HEK293 (cell line): Measurements from ENCODE around the gene GABBR2.

Source experiments
- CTCF ChIA-PET: fragments of 350-600 bp; formaldehyde crosslinking; extraction: SDS; loops from one replicate; lab custom pipeline; 2021; ENCODE audit warnings: antibody characterized with exemption; lab: Yijun Ruan, JAX
- POLR2A ChIA-PET: fragments of 300-600 bp; formaldehyde crosslinking; extraction: SDS; loops from one replicate; lab custom pipeline; 2020; ENCODE audit warnings: antibody characterized with exemption, inconsistent platforms; lab: Yijun Ruan, JAX
- H3K27ac ChIP-seq: fragments of 200-500 bp; sonication (Bioruptor generic); 2 replicates; pipeline ENCODE4 v1.5.1; 2014; ENCODE audit warnings: low read depth, low read length, control low read depth, inconsistent platforms; ENCODE audit errors: extremely low read depth
- H3K36me3 ChIP-seq, 2 experiments: fragments of 200-500 bp in 1 of 2; sonication (Bioruptor generic) in 1 of 2; 1 replicate in 1 of 2; 2 replicates in 1 of 2; pipeline ENCODE4 v1.5.1; 2014 to 2017; ENCODE audit warnings: inconsistent platforms in 2 of 2, low read length in 2 of 2; ENCODE audit not compliant: control insufficient read depth in 2 of 2, insufficient read depth in 1 of 2
- H3K4me1 ChIP-seq: fragments of 200-500 bp; sonication (Bioruptor generic); 2 replicates; pipeline ENCODE4 v1.5.1; 2014; ENCODE audit warnings: mild to moderate bottlenecking, low read length, inconsistent platforms; ENCODE audit not compliant: control insufficient read depth, insufficient read depth
- H3K4me3 ChIP-seq: 2 replicates; pipeline ENCODE4 v1.5.1; 2011; ENCODE audit warnings: low read depth, mild to moderate bottlenecking, control low read depth, low read length, moderate library complexity
- H3K9me3 ChIP-seq: fragments of 200-500 bp; sonication (Bioruptor generic); 2 replicates; pipeline ENCODE4 v1.5.1; 2014; ENCODE audit warnings: low read depth, low read length, inconsistent platforms; ENCODE audit not compliant: control insufficient read depth, insufficient read depth
- AEBP2 ChIP-seq: fragments of 450-650 bp; formaldehyde crosslinking; IDR thresholded peaks from 2 replicates; pipeline ENCODE4 v1.5.1; 2016; ENCODE audit warnings: missing biosample characterization, missing genetic modification characterization, borderline replicate concordance
- INSM2 ChIP-seq: fragments of 450-650 bp; formaldehyde crosslinking; IDR thresholded peaks from 2 replicates; pipeline ENCODE4 v1.5.1; 2016; ENCODE audit warnings: missing biosample characterization, missing genetic modification characterization
- KLF9 ChIP-seq: fragments of 450-650 bp; formaldehyde crosslinking; IDR thresholded peaks from 2 replicates; pipeline ENCODE4 v1.5.1; 2016; ENCODE audit warnings: missing biosample characterization, missing genetic modification characterization, low read depth
- MYNN ChIP-seq: fragments of 450-650 bp; formaldehyde crosslinking; IDR thresholded peaks from 2 replicates; pipeline ENCODE4 v1.5.1; 2016; ENCODE audit warnings: missing biosample characterization, missing genetic modification characterization, borderline replicate concordance
- OSR2 ChIP-seq: fragments of 450-650 bp; formaldehyde crosslinking; IDR thresholded peaks from 2 replicates; pipeline ENCODE4 v1.5.1; 2016; ENCODE audit warnings: missing biosample characterization, missing genetic modification characterization
- SETDB1 ChIP-seq: IDR thresholded peaks from one replicate; pipeline ENCODE4 v1.6.1; 2017; ENCODE audit warnings: mild to moderate bottlenecking, low read length, moderate library complexity, mixed read lengths; ENCODE audit not compliant: insufficient read length
- ZBTB49 ChIP-seq: fragments of 450-650 bp; formaldehyde crosslinking; IDR thresholded peaks from 2 replicates; pipeline ENCODE4 v1.5.1; 2016; ENCODE audit warnings: missing biosample characterization, missing genetic modification characterization, low read depth
- ZBTB7A ChIP-seq: fragments of 450-650 bp; formaldehyde crosslinking; IDR thresholded peaks from 2 replicates; pipeline ENCODE4 v1.5.1; 2016; ENCODE audit warnings: low read depth, missing biosample characterization, missing genetic modification characterization
- ZEB2 ChIP-seq: fragments of 450-650 bp; formaldehyde crosslinking; IDR thresholded peaks from 2 replicates; pipeline ENCODE4 v1.5.1; 2016; ENCODE audit warnings: missing biosample characterization, missing genetic modification characterization
- ZFP3 ChIP-seq: fragments of 450-650 bp; formaldehyde crosslinking; IDR thresholded peaks from 2 replicates; pipeline ENCODE4 v1.5.1; 2016; ENCODE audit warnings: low read depth, missing biosample characterization, missing genetic modification characterization
- ZFP37 ChIP-seq: fragments of 450-650 bp; formaldehyde crosslinking; IDR thresholded peaks from 2 replicates; pipeline ENCODE4 v1.5.1; 2016; ENCODE audit warnings: missing biosample characterization, missing genetic modification characterization
- ZNF155 ChIP-seq: fragments of 450-650 bp; formaldehyde crosslinking; IDR thresholded peaks from 2 replicates; pipeline ENCODE4 v1.5.1; 2016; ENCODE audit warnings: missing biosample characterization, missing genetic modification characterization
- ZNF16 ChIP-seq: fragments of 450-650 bp; formaldehyde crosslinking; IDR thresholded peaks from 2 replicates; pipeline ENCODE4 v1.5.1; 2016; ENCODE audit warnings: low read depth, missing biosample characterization, missing genetic modification characterization
- ZNF211 ChIP-seq: fragments of 450-650 bp; formaldehyde crosslinking; IDR thresholded peaks from 2 replicates; pipeline ENCODE4 v1.5.1; 2016; ENCODE audit warnings: low read depth, missing biosample characterization, missing genetic modification characterization
- ZNF362 ChIP-seq: fragments of 450-650 bp; formaldehyde crosslinking; IDR thresholded peaks from 2 replicates; pipeline ENCODE4 v1.5.1; 2016; ENCODE audit warnings: missing biosample characterization, missing genetic modification characterization
- ZNF391 ChIP-seq: fragments of 450-650 bp; formaldehyde crosslinking; IDR thresholded peaks from 2 replicates; pipeline ENCODE4 v1.5.1; 2016; ENCODE audit warnings: low read depth, missing biosample characterization, missing genetic modification characterization, borderline replicate concordance
- ZNF404 ChIP-seq: fragments of 450-650 bp; formaldehyde crosslinking; IDR thresholded peaks from 2 replicates; pipeline ENCODE4 v1.5.1; 2017; ENCODE audit warnings: missing biosample characterization, missing genetic modification characterization
- ZNF423 ChIP-seq: fragments of 450-650 bp; formaldehyde crosslinking; IDR thresholded peaks from 2 replicates; pipeline ENCODE4 v1.5.1; 2016; ENCODE audit warnings: missing biosample characterization, missing genetic modification characterization
- ZNF449 ChIP-seq: fragments of 450-650 bp; formaldehyde crosslinking; IDR thresholded peaks from 2 replicates; pipeline ENCODE4 v1.5.1; 2017; ENCODE audit warnings: missing biosample characterization, mild to moderate bottlenecking, missing genetic modification characterization, moderate library complexity
- ZNF624 ChIP-seq: fragments of 450-650 bp; formaldehyde crosslinking; IDR thresholded peaks from 2 replicates; pipeline ENCODE4 v1.5.1; 2017; ENCODE audit warnings: missing biosample characterization, missing genetic modification characterization
- ZSCAN4 ChIP-seq: fragments of 450-650 bp; formaldehyde crosslinking; IDR thresholded peaks from 2 replicates; pipeline ENCODE4 v1.5.1; 2017; ENCODE audit warnings: missing biosample characterization, missing genetic modification characterization
- ZSCAN5A ChIP-seq: fragments of 450-650 bp; formaldehyde crosslinking; IDR thresholded peaks from 2 replicates; pipeline ENCODE4 v1.5.1; 2016; ENCODE audit warnings: missing biosample characterization, missing genetic modification characterization

The GABBR2 gene

GRCh38 chr9:98482226-98482625 is 226.5 kb downstream of the GABBR2 start:
- no peak for TF ChIP-seq ZNF423 (tag by site-specific recombination)
- no peak for TF ChIP-seq KLF9 (tag by site-specific recombination)
- TF ChIP-seq AEBP2, result no peak
- TF ChIP-seq ZSCAN4 (tag by site-specific recombination), result no peak
- no peak for TF ChIP-seq ZNF16 (tag by site-specific recombination)
- TF ChIP-seq ZEB2 (tag by site-specific recombination), result no peak
- no peak for TF ChIP-seq ZNF624 (tag by site-specific recombination)
- no peak for TF ChIP-seq ZFP37 (tag by site-specific recombination)
- TF ChIP-seq ZNF391 (tag by site-specific recombination), result no peak
- no peak for TF ChIP-seq ZNF449 (tag by site-specific recombination)
- no peak for TF ChIP-seq ZNF211 (tag by site-specific recombination)
- TF ChIP-seq ZNF362 (tag by site-specific recombination), result no peak
- TF ChIP-seq ZSCAN5A, result no peak
- no peak for TF ChIP-seq ZBTB49 (tag by site-specific recombination)
- no peak for TF ChIP-seq ZBTB7A (tag by site-specific recombination)
- POLR2A ChIA-PET, result interaction anchor here (1.4 kb wide), 1 partner anchor 9 kb away, joined by 3 read pairs; no protein-coding TSS in a partner anchor
- no peak overlapping the region for H3K27ac ChIP-seq
- no peak overlapping the region for H3K4me3 ChIP-seq
- CTCF ChIA-PET, result interaction anchor here (0.7 to 1.9 kb wide), 2 partner anchors 54 to 161 kb away, joined by 3 to 6 read pairs; no protein-coding TSS in a partner anchor
- no peaks in the 10 kb centered on the region for H3K36me3 ChIP-seq
- H3K4me1 ChIP-seq, result no peaks in the 10 kb centered on the region
- no peaks in the 10 kb centered on the region for H3K9me3 ChIP-seq

GRCh38 chr9:98481676-98482075 is 227.1 kb downstream of the GABBR2 start:
- POLR2A ChIA-PET, result interaction anchor here (1.4 kb wide), 1 partner anchor 10 kb away, joined by 3 read pairs; no protein-coding TSS in a partner anchor
- no peaks in the 10 kb centered on the region for H3K9me3 ChIP-seq
- CTCF ChIA-PET, result interaction anchor here (1.9 kb wide), 1 partner anchor 55 kb away, joined by 6 read pairs; no protein-coding TSS in a partner anchor
- TF ChIP-seq INSM2 (no peak), ZNF155 (tag by site-specific recombination) (no peak), MYNN (tag by site-specific recombination) (no peak), ZNF404 (no peak), SETDB1 (no peak), ZFP3 (tag by site-specific recombination) (no peak), OSR2 (tag by site-specific recombination) (no peak)

More at GRCh38 chr9:98481676-98482075, 227.1 kb downstream of the GABBR2 start:
- H3K4me3 ChIP-seq, result no peak overlapping the region
- H3K27ac ChIP-seq, result no peak overlapping the region
- H3K4me1 ChIP-seq, result no peaks in the 10 kb centered on the region
- H3K36me3 ChIP-seq, result no peaks in the 10 kb centered on the region
